Esophagus squamous epithelium (tissue), 4 donors: ENCODE results near the gene DNAJC1.

Experiments used
- POLR2A ChIP-seq, 4 donors: fragments of 450-650 bp; IDR thresholded peaks; one replicate each; pipeline ENCODE4 v1.6.1; 2017; ENCODE audit warnings: antibody characterized with exemption in 4 of 4, mild to moderate bottlenecking in 4 of 4, moderate library complexity in 3 of 4
- TF ChIP-seq, protein P1 (sequence below), 6 experiments: fragments of 450-650 bp in 4 of 6; fragments of 200-600 bp in 2 of 6; sonication (generic) in 2 of 6; IDR thresholded peaks; one replicate each; pipeline ENCODE4 v1.5.1; 2016 to 2019; ENCODE audit warnings: antibody characterized with exemption in 6 of 6, mild to moderate bottlenecking in 4 of 6, moderate library complexity in 4 of 6

DNA sequence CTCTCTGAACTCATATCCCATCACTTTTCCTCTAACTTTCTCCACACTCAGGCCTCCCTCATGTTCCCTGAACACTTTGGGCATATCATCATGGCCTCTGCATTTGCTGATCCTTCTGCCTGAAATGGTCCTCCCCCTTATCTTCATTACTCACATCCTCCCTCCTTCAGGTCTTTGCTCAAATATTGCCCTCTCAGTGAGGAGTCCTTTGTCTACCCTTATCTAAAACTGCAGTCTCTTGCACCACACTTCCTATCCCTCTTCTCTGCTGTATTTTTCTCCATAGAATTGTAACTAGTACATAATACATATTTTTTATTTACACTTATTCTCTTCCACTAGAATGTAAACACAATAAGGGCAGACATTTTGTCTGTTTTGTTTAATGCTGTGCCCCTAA is 41.7 kb downstream of the DNAJC1 start:
- TF ChIP-seq, protein P1, sequence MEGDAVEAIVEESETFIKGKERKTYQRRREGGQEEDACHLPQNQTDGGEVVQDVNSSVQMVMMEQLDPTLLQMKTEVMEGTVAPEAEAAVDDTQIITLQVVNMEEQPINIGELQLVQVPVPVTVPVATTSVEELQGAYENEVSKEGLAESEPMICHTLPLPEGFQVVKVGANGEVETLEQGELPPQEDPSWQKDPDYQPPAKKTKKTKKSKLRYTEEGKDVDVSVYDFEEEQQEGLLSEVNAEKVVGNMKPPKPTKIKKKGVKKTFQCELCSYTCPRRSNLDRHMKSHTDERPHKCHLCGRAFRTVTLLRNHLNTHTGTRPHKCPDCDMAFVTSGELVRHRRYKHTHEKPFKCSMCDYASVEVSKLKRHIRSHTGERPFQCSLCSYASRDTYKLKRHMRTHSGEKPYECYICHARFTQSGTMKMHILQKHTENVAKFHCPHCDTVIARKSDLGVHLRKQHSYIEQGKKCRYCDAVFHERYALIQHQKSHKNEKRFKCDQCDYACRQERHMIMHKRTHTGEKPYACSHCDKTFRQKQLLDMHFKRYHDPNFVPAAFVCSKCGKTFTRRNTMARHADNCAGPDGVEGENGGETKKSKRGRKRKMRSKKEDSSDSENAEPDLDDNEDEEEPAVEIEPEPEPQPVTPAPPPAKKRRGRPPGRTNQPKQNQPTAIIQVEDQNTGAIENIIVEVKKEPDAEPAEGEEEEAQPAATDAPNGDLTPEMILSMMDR (IDR thresholded peaks at IDR 0.05), result no peak
- TF ChIP-seq POLR2A (IDR thresholded peaks at IDR 0.05), result no peak
